GM21360 (cell line): Measurements from ENCODE around the gene CYP24A1.
A peak's percentile ranks its signal among the peaks of the same experiment; 100 is the strongest.

Experiments
- ATAC-seq: cut with Tn5 transposase; IDR thresholded peaks from one replicate; pipeline ENCODE4 v1.9.1; 2021; ENCODE audit warnings: mild to moderate bottlenecking, moderate library complexity; ENCODE audit not compliant: unreplicated experiment

Gene CYP24A1

DNA sequence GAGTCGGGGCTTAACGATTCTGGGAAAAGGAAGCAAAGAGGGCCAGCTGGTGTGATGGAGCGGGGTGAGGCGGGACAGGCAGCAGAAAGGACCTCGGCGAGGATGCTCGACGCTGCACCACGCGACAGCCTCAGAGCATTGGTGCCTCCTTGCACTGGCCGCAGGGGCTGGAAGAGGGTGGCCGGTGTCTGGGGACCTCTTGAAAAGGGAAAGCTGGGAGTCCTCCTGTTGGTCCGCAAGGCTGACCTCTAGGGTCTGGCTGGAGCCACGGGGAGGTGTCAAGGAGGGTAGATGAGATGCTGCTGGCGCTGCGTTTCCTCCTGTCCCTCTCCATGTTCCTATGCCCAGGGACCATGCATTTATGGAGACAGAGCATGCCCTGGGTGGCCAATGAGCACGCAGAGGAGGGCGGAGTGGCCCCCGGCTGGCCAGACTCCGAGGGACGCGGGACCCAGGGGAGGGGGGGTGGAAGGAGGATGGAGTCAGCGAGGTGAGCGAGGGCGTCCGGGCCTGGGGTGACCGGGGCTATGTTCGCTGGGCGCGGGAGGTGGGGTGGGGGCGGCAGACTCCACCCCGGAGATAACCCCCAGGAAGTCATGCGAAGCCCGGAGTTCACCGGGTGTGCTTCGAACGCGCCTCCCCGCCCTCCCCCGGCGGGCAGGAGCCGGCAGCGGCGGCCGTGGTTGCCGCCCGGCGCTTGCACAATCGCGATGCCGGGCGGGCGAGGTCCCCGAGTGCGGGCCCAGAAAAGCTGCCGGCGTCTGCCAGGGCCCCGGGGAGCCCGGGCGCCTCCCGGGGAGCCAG, at the start of gene CYP24A1:
CYP24A1 (minus strand) TSS at position 334 of the 804 bp plus-strand sequence. CDS start 407 bp downstream, outside the sequence.
- ATAC-seq = no peak

GRCh38 chr20:54223285-54223684, 49.5 kb upstream of the CYP24A1 start:
- no peak for ATAC-seq

GRCh38 chr20:54221996-54222890, 48.5 kb upstream of the CYP24A1 start:
- no peak for ATAC-seq

DNA sequence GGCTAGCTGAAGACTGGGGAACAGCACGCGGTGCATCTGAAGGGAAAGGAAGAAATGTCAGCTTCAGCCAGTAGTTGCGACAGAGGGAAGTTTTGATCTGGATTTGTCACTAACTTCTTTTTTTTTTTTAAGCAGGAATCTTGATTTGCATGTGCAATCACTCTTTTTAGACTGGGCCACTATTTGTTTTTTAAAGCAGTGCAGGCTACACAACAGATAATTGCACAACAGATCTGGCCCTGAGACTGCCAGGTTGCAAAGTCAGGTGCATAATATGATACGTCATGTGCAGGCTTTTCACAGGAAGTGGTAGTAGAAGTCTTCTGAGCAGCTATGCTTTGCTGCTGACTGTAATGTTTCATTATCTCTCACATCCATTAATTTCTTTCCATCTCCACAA, 47.6 kb upstream of the CYP24A1 start:
- no peak for ATAC-seq

GRCh38 chr20:54220722-54221121, 46.9 kb upstream of the CYP24A1 start:
- no peak for ATAC-seq

DNA sequence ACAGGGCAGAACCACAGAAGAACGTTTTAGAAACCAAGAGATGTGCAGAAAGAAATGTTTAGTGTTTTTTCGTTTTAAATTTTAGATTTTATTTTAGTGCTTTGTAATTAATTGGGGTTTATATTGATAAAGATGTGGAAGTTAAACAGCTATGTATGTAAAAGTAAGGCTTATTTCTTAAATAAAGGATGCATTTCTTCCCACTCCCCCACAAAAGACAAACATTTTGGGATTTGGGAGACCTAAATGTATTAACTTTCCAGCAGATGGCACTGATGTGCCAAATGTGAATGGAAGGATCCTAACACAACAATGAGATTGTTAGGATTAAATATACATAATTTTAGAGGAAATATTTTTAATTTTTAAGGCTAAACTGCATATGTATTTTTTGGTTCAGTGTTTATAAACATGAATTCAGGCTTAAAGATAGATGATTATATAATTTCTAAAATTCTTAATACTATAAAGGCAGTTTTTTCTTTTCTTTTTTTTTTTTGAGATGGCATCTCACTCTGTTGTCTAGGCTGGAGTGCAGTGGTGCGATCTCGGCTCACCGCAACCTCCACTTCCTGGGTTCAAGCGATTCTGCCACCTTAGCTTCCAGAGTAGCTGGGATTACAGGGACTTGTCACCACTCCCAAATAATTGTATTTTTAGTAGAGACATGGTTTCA, 46.1 kb upstream of the CYP24A1 start:
- ATAC-seq = no peak

GRCh38 chr20:54218470-54218869, 44.7 kb upstream of the CYP24A1 start:
- no peak for ATAC-seq

DNA sequence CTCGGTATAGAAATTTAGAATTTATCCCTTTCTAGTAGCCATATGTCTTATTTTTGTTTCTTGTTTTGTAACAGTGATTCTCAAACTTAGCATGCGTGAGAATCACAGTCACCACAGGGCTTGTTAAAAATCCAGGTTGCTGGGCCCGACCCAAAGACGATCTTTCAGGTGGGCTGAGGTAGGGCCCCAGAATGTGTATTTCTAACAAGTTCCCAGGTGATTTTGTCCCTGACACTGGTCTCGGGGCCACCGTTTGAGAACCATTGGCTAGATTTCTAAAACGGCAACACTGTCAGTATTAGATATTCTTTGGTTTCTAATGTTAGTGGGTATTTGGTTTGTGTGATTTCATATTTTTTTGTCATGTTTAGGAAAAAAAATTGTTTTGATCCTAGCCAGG, 44.0 kb upstream of the CYP24A1 start:
- no peak for ATAC-seq

DNA sequence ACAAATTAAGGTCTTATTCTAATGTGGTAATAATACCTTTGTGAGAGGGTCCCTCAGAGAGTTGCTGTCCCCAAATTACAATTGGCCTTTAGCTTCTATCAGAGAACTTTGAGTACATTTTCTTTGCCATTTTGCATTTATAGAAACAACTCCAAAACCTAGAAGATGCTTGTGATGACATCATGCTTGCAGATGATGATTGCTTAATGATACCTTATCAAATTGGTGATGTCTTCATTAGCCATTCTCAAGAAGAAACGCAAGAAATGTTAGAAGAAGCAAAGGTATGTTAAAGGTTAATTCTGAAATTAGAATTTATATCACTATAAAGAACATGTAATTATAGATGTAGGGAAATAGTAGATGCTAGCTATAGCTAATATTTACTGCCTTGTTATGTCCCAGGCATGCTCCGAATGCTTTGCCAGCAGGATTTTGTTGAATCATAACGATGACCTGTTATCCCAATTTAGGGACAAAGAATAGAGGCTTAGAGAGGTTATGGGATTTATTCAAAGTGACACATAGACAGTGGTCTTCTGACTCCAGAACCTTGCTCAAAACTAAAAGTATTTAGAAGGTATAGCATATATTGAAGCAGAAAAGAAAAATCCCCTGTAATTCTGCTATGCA, 41.5 kb upstream of the CYP24A1 start:
- ATAC-seq = no peak

- no peak for ATAC-seq
Measured at GRCh38 chr20:54214566-54214965, 40.8 kb upstream of the CYP24A1 start.

GRCh38 chr20:54212871-54213270, 39.1 kb upstream of the CYP24A1 start:
- no peak for ATAC-seq

GRCh38 chr20:54212226-54212625, 38.4 kb upstream of the CYP24A1 start:
- ATAC-seq = no peak

DNA sequence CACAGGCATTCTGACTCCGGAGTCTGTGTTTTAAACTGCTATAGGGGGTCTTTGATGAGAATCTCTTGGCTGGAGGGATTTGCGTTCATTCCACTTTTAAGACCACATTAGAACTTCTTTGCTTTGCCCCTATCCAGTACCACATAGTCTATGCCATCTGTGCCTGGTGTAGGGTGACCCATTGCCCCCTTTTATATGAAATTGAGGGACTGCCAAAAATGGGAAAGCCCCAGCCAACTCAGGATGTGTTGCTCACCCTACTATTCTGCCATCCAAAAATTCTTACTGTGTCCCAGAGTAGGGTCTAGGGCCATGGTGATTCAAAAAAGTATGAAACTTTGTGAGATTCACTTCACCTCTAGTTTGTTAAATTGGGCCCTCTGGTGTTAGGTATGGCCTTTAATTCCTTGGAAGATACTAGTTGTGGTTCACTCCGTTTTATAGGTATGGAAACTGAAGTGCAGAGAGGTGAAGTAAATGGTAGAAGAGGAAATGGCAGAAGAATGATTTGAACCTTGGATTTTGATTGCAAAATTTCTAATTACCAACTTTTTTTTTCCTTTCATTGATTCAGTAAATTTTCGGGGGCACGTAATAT, 35.5 kb upstream of the CYP24A1 start:
- ATAC-seq = no peak

DNA sequence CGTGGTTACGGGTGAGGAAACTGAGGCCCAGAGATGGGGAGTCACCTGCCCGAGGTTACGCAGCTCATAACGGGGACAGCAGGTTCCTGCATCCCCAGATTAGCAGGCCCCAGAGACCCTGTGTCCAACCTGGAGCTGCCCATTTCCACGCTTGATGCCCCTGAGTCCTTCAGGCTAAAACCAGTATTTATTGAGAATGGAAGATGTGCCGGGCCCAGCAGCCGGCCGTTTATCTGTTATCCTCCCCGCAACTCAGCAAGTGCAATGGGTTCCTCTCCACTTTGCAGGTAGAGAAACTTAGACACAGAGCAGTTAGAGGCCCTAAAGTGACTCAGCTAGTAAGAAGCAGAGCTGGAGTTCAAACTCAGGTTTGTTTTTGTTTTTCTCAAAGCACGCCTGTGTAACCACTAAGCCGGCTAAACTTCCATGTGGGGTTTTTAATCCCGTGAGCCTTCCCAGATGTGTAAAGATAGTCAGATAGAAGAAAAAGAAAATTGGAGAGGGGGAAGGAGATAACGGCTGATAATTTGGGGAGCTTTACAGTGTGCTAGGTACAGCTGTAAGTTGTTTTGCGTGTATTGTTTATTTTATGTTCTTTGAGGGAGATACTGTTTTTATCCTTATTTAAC, 34.9 kb upstream of the CYP24A1 start:
- ATAC-seq = peak; percentile 11

- peak; percentile 96 for ATAC-seq
Measured at GRCh38 chr20:54207743-54208547, 34.2 kb upstream of the CYP24A1 start, which contains the start of gene PFDN4. Gene PFDN4, plus strand, starts transcription at chr20:54208087. Its CDS starts 14 bp downstream, at chr20:54208101.

GRCh38 chr20:54207053-54207742, 33.4 kb upstream of the CYP24A1 start:
- ATAC-seq = no peak

- no peak for ATAC-seq
Measured at GRCh38 chr20:54205450-54205849, 31.7 kb upstream of the CYP24A1 start.

- no peak for ATAC-seq
Measured at GRCh38 chr20:54204481-54204880, 30.7 kb upstream of the CYP24A1 start.
